Kidney capillary endothelial cell (primary cell): ENCODE measurements around the gene SHISAL1.

Experiments
- DNase-seq: peaks from one replicate; pipeline ENCODE4 v3.0.0-alpha.2; 2018; ENCODE audit warnings: low spot score

SHISAL1 gene

DNA sequence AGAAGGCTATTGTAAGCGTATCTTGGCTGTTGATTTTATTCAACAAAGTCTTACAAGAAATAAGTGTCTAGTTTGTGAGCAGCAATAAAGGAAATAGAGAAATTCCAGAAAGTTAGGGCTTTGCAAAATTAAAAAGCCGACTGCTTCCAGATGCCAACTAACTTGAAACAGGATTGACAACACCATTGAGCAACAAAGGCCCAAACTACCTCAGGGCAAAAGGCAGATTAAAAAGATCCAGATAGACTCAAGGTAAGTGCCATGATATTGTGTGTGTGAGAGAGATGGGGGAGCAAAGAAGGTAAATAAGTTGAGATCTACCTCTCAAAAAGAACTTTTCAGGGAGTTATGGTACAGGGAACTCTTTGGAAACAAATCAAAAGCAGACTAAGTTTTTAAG lies 82.9 kb downstream of the SHISAL1 start:
- no peak for DNase-seq

DNA sequence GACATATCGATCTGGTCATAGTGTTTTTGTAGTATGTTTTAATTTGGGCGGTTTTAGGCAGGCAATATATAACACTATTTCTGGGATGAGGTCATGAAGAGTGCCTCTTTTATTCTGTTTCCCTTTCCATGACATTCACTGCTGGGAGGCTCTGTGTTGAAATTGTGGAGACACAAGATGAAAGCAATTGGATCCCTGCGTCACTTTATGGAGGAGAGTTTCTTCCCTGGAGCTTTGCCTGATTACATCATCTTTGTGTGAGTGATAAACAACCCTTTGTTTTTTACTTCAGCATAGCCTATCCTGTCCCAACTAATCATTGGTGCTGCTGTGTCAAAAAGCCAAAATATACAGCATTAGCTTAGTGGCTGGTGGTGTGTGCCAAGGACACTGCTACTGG lies 83.4 kb downstream of the SHISAL1 start:
- DNase-seq, result no peak

DNA sequence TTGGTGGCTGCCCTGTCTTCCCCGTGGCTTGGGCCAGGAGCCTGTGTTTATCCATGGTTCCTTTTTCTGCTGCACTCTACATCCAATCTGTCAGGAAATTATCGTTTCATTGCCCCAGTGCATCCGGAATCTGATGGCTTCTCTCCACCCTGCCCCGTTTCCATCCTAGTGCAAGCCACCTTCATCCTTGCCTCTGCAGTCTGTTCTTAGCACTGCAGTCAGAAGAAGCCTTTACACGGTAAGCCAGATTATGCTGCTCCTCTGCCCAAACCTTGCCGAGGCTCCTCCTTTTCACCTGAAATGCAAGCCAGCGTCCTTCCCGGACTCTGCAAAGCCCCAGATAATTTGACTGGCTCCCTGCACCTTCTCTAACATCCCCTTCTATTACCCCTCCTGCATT lies 86.9 kb downstream of the SHISAL1 start:
- DNase-seq, result no peak

DNA sequence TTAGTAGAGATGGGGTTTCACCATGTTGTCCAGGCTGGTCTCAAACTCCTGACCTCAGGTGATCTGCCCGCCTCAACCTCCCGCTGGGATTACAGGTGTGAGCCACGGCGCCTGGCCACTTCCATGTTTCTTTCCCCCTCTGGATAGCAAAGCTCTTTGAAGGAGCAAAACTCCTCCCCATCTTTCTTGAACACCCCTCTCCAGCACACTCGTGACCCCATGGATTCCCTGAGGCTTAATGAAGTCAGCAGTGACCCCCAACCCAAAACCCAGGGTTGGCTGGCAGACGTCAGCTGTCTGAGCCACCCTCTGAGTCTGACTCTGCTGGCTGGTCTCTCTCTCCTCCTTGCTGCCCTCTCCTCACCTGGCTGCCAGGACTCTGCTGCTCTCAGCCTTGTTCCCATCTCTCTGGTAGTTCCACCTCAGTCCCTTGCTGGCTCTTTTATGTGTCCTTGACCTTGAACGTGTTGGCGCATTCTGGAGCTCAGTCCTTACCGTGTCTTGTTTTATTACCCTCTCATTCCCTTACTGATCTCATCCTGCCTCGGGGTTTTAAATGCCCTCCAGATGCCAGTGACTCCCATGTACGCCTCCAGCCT lies 87.6 kb downstream of the SHISAL1 start:
- DNase-seq, result no peak

DNA sequence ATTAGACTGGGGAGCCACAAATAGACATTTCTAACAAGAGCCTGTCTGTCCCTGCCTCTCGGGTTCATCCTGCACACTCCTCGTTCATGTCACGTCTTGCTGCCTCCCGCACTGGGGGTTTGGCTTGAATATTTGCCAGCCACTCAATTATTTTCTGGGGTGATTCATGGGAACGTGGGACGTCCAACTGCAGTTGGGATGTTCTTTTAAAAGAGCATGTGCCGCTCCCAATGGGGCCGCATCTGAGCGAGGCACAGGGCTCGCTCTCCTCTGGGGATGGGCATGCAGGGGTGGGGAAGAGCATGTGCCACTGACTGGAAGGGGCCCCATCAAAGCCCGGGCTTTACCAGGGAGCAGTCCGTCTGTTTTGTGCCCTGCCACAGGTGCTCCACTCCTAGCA lies 88.6 kb downstream of the SHISAL1 start:
- no peak for DNase-seq

DNA sequence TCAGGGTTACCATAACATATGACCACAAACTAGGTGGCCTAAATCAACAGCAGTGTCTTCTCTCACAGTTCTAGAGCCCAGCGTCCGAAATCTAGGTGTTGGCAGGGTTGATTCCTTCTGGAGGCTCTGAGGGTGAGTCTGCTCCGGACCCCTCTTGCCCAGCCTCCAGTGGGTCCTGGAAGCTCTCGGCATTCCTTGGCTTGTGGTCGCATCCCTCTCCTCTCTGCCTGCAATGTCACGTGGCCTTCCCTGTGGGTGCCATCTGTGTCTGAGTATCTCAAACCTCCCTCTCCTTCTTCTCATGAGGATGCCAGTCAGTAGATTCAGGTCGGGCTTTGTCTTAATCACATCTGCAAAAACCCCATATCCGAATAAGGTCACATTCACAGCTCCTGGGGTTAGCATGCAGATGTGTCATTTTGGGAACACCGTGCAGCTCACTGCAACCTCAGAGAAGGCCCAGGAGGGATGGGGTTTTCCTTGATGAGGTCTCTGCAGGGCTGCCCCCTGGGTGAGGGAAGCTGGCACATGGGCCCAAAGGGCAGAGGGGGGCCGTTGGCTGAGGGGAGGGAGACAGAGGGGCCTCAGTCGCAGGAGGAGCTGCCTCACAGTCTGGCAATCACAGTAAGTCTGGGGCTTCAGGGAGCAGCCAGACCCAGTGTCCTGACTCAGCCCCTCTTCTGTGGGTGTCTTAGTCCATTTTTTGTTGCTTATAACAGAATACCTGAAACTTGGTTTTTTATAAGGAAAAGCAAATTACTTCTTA lies 90.9 kb downstream of the SHISAL1 start:
- DNase-seq, result no peak

DNA sequence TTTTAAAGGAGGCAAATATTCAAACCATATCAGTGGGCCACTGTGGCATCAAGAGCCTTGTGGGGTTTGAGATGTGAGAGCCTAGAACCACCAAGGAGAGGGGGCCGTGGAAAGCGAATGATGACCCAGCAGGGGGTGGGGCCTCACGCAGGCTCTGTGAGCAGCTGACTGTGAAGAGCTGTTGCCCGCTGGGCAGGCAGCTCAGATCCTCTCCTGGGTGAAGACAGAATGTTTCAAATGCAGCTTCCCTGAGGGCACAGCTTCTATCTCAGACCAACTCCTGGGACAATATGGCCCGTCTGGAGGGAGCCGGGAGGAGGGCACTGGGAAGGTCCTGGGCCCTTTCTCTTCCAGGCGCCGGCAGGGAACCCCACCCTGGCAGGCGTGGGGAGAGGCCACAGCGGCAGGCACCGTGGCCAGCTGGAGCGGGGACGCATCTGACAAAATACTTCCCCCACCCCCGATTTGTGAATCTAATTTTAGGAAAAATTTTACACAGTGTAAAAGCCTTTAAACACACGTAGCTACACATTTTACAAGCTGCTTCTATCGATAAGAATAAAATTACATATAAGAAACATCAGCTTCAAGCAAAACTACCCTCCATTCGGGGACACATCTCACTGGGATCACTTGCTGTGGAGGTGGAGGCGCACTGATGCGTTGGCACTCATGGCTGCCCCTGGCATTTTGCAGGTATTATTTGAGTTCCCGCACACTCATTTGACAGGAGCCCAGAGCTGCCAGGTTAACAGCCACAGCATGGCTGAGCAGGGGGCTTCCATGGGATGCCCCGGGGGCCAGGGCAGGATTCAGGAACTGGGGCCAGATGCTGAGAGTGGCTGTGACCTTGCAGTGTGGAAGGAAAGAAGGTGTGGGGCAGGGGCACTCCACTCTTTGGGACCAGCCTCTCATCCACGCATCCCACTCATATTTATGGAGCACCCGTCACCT lies 91.7 kb downstream of the SHISAL1 start:
- no peak for DNase-seq

DNA sequence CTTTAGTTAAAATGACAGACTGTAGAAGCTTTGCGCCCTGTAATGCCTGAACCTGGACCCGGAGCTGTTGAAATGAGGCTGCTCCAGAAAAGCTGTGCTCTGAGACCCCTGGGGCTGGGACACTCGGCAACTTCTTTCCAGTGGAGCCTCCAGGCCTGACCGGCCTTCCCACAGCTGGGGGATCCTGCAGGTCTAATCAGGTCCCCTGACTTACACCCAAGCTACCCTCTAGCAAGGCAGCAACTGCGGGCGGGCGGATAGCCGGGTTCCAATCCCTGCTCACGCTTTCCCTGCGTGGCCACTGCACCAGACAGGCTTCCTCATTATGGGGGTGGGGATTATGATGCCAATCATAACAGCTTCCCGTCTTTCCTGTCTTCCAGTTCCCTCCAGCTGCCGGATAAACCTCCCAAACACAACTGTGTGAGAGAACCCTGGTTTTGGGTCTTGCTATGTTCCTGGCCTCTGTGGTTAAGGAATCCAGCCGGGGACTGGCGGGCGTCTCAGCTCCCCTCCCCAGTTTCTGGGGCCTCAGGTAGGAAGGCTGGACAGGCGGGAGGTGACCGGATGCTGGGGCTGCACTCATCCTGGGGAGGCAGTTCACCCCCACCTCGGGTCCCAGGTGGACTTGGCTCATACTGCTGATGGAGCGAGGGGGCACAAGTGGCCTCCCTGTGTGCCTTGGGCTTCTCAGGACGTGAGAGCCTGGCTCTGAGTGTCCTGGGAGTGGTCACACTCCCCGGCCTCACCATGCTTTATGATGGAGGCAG lies 93.5 kb downstream of the SHISAL1 start:
- no peak for DNase-seq

DNA sequence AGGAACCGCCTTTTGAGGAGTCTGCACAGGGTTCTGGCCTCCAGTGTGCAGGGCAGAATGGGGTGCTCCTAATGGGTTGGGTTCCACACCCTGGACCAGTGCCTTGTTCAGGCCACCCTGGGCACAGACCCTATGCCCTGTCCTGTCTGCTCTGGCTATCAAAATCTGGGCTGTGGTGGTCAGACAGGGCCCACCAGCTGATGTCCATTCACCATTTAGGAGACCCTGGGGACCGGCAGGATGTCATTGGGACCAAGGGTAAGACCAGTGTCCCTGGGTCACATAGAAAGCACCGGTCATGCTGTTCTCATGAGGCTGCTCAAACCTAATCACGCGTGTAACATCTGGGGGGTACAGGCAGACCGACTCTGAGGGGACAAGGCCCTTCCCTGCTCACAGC lies 94.7 kb downstream of the SHISAL1 start:
- no peak for DNase-seq

DNA sequence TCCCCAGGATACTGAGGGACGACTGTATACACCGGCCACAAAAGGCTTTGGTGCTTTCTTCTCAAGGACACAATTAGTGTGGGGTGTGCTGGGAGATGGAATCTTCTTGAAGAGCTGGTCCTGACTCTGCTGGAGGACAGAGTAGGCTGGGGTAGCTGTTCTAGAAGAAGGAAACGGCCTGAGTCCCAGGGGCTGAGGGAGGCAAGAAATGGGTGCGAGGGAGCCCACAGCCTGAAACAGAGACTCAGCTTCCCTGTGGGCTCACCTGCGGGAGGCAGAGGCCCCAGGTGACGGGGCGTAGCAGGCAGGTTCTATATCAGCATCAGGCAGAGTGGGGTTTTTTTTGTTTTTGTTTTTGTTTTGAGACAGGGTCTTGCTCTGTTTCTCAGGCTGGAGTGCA lies 95.4 kb downstream of the SHISAL1 start:
- no peak for DNase-seq

DNA sequence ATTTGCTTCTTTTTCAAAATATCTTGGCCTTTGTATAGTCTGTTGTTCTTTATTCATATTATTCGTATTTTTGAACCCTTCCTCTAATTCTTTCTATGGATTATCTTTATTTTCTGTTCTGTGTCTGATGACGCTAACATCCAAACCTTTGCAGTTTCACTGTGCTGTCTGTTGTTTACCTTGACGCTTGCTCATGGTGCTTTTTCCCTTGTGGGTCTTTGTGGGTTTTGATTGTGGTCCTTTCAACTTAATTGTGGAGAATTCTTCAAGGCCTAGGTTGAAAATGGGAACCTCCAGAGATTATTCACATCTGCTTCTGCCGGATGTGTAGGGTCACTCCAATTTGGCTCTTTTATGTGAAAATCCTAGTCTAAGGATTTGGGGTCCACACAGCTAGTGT lies 97.5 kb downstream of the SHISAL1 start:
- DNase-seq, result no peak

DNA sequence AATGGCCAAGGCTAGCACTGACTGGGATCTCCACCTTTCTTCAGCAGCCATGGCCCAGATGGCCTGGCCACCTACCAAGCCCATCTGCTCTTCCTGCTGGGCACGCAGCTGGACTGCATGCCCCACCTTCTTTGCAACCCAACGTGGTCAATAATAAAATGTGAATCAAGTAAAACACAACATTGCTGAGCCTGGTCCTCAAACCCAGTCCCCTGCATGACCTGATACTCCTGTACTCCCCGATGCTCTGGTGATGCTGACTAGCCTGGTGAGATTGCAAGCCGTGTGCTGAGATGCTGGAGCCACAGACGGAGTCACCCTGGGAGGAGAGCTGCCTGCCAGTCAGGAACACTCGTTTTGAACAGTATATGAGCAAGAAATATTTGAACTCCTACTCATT lies 98.0 kb downstream of the SHISAL1 start:
- DNase-seq, result no peak

DNA sequence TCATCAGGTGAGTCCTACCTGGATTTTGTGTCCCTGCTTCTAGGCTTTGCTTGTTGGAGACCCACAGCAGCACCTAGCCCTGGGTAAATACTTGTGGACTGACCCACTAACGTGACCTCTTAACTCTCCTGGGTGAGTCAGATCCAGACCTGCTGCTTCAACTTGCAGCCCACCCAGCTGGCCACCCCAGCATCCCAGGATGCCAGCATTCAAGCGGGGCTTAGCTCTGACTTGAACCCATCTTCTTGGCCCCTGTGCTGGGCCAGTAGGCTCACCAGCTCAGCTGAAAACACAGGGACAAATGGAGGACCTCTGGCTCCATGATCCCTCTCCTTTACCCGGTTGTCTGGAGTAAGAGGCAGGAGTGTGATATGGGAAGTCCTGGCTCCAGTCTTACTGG lies 98.6 kb downstream of the SHISAL1 start:
- no peak for DNase-seq

DNA sequence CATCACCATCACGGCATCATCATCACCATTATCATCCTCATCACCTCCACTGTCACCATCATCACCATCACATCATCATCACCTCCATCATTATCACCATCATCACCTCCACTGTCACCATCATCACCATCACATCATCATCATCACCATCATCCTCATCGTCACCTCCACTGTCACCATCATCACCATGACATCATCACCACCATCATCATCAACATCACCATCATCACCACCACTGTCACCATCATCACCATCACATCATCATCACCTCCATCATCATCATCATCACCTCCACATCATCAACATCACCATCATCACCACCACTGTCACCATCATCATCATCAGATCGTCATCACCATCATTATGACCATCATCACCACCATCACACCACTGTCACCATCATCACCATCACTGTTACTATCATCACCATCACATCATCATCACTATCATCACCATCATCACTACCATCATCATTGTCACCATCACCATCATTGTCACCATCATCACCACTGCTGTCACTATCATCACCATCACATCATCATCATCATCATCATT lies 99.2 kb downstream of the SHISAL1 start:
- no peak for DNase-seq

DNA sequence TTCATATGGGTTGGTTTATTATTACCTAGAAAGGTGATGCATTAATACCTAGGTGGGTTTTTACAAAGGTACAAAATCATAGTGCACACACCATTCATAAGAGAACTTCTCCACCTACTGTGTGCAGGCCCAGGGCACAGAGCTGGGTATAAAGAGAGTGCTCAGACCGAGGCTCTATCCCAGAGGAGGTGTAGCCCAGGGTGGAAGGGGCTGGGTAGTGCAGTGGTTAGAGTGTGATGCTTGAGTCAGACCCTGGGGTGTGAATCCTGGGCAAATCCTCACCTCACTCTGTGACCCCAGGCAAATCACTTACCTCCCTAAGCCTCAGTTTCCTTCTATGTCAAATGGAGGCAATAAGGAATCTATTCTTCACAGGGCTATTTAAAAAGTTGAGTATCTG lies 99.8 kb downstream of the SHISAL1 start:
- DNase-seq, result no peak

DNA sequence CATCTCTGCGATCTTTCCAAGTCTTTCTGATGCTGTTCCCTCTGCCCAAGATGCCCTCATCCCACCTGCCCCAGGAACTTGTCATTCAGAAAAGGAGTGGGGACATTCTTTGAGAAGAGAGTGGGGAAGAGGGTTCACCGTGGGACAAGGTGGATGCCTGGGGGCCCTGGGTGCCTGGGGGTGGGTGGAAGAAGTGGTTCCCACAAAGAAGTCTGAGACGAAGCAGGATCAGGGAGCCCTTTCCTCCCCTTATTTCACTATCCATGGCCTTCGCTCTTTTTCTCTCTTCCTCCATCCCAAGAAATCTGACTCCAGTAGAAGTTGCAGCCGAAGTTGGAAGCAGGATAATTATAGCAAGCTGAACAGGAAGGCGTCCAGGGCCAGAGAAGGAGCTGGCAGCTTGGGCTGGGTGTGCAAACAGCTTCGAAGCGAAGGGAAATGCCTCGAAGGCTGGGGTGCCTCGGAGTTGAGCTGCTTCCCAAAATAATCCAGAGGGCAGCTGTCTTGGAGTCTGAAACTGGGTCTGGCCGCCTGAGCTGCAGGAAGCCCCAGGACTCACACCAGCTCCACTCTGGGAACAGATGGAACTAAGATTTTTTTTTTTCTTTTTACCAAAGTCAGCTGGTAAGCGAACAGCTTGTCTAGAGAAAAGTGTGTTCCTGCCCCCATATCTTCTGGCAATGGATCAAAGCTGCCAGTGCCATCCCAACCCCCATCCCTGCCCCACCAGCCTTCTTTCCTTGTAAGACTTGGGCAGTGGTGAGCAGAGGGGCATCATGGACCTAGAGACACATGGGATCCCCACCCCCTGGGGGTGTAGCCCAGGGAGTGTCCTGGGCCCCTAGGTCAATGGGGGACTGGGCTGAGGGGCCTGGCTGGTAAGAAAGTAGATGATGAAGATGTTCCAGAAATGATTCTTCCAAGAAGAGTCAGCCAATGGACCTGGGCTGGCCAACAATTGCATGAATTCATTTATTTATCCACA lies 100.5 kb downstream of the SHISAL1 start:
- DNase-seq, result no peak

DNA sequence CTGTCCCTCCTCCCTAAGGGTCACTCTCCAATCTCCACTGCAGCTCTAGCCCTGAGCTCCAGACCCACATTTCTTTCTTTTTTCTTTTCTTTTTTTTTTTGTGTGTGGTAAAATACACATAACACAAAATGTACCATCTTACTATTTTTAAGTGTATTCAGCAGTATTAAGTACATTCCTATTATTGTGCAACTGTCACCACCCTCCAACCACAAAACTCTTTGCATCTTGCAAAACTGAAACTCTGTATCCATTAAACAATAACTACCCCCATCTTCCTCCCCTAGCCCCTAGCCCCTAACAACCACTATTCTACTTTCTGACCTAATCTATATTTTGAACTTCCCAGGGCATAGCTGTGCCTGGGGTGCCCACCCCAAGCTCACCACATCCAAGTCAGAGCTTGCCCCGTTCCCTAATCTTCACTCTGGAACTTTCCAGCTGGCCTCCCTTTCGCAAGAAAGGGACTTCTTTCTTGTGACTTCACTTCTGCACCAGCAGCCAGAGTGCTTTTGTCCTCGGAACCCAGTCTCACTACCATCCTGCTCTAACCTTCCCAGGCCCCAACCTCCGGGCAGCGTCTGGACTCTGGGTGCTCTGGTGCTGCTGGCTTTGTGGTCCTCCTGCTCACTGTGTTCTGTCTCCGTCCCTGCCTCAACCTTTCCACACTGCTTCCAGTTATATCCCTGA lies 101.3 kb downstream of the SHISAL1 start:
- DNase-seq, result no peak

DNA sequence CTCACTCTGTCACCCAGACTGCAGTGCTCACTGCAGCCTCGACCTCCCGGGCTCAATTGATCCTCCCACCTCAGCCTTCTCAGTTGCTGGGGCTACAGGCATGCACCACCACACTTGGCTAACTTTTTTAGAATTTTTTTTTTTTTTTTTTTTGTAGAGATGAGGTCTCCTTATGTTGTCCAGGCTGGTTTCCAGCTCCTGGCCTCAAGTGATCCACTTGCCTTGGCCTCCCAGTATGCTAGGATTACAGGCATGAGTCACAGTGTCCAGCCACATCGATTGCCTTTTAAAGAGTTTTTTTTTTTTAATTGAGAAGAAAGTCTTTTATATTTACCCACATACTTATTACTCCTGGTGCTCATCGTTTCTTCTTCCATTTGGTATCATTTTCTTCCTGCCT lies 102.0 kb downstream of the SHISAL1 start:
- no peak for DNase-seq

DNA sequence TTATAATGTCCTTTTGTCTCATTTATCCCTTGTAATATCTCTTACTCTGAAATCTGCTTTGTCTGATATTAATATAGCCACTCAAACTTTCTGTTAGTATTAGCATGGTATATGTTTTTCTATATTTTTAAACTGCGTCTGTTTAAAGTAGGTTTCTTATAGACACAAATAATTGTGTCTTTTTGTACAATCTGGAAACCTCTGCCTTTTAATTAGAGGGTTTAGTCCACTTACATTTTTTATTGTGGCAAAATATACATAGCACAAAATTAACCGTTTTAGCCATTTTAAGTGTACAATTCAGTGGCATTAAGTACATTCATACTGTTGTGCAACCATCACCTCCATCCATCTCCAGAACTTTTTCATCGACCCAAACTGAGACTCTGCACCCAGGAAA lies 103.4 kb downstream of the SHISAL1 start:
- DNase-seq, result no peak

DNA sequence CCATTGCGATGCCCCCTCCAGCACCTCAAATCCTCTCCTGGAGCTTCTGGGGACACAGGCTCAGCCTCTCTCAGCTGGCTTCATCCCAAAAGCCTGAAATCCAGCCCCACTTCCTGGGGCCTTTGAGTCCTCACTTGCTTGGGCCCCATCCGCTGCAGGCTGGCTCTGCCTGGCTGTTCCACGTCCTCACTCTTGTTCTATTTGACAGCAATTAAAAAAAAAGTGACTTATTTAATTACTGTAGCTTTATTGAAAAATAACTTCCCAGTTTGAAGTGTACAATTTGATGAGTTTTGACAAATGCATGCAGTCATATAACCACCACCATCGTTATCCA lies 104.8 kb downstream of the SHISAL1 start:
- no peak for DNase-seq
